Tibial artery (tissue), 4 donors: ENCODE results near the gene COL4A4.
A peak's percentile ranks its signal among the peaks of the same experiment; 100 is the strongest.
"Not testable (repeated sequence)": the region's sequence is repeated elsewhere in the genome, so short reads cannot be mapped to it uniquely, and the experiment has no call there.

Experiments used
- DNase-seq, 2 donors: peaks; one replicate each; pipeline ENCODE4 v3.0.0-alpha.2; 2019
- H3K27ac ChIP-seq, 2 donors: fragments of 200-600 bp; sonication (generic) in 1 of 2; 1 replicate in 1 of 2; 2 replicates in 1 of 2; pipeline ENCODE4 v1.5.1; 2018 to 2019; ENCODE audit warnings: mild to moderate bottlenecking in 1 of 2
- H3K27me3 ChIP-seq, 2 donors: fragments of 200-600 bp; sonication (generic) in 1 of 2; one replicate each; pipeline versions ENCODE4 v1.5.1 to v1.6.0; 2016 to 2019
- H3K36me3 ChIP-seq, 3 donors: fragments of 200-600 bp; sonication (generic) in 2 of 3; one replicate each; pipeline ENCODE4 v1.5.1; 2016 to 2019; ENCODE audit warnings: mild to moderate bottlenecking in 2 of 3
- H3K4me1 ChIP-seq, 4 donors: fragments of 200-600 bp; sonication (generic) in 2 of 4; 1 replicate in 3 of 4; 2 replicates in 1 of 4; pipeline ENCODE4 v1.5.1; 2016 to 2019
- H3K4me3 ChIP-seq, 2 donors: fragments of 200-600 bp; sonication (generic) in 1 of 2; 1 replicate in 1 of 2; 2 replicates in 1 of 2; pipeline ENCODE4 v1.5.1; 2018 to 2019; ENCODE audit warnings: mild to moderate bottlenecking in 2 of 2
- H3K9me3 ChIP-seq, 3 donors: fragments of 200-600 bp; sonication (generic) in 1 of 3; one replicate each; pipeline ENCODE4 v1.5.1; 2016 to 2019
- intact Hi-C: fragments of 100-400 bp; cut with DNase I; formaldehyde crosslinking; loops from one replicate; pipeline ENCODE4 v1.15.0; 2023; ENCODE audit warnings: low total_unique reads
- TF ChIP-seq, protein P1 (sequence below), 2 experiments: fragments of 200-600 bp in 1 of 2; fragments of 450-650 bp in 1 of 2; IDR thresholded peaks; one replicate each; pipeline ENCODE4 v1.5.1; 2017 to 2019; ENCODE audit warnings: antibody characterized with exemption in 2 of 2, mild to moderate bottlenecking in 1 of 2, moderate library complexity in 1 of 2

COL4A4 gene

DNA sequence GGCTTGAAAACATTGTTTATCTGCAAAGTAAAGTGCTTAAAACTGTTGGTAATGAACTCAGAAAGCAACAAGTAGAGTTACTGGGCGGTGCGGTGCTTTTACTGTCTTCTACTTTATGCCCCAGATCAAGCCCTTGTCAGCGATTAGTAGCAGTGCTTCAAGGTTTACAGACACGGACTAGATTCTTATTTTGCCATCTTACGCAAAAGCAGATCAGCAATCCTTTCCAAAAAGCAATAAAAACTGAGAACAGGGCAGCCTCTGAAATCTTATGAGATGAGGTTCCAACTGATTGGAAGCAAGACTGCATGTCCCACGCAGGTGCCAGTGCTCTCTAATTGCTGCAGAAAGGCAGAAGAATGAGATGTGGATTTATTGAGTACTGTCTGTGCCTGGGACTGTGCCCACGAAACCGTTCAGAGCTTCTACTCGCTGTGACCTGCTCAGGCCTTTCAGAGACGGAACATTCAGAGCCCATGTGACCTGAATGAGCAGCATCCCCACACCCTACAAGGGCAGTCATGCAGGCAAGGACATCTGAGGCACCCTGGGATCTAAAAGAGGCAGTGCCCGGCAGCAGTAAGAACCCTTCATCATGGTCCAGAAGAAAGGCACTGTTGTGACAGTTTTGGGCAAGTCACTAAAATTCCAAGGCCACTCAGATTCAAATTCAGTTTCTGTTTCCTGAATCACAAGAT, 16.1 kb upstream of the COL4A4 start:
- intact Hi-C loops, result no loop called here
- peaks cover 0 to 10% (median 0%) of the 10 kb centered on the region in 4 donors for H3K4me1 ChIP-seq
- no peaks in the 10 kb centered on the region for H3K27me3 ChIP-seq
- H3K36me3 ChIP-seq, result no peaks in the 10 kb centered on the region
- peak overlapping the region in 1 of 2 donors; percentile 24 for H3K27ac ChIP-seq
- H3K9me3 ChIP-seq, result no peaks in the 10 kb centered on the region
- TF ChIP-seq, protein P1, sequence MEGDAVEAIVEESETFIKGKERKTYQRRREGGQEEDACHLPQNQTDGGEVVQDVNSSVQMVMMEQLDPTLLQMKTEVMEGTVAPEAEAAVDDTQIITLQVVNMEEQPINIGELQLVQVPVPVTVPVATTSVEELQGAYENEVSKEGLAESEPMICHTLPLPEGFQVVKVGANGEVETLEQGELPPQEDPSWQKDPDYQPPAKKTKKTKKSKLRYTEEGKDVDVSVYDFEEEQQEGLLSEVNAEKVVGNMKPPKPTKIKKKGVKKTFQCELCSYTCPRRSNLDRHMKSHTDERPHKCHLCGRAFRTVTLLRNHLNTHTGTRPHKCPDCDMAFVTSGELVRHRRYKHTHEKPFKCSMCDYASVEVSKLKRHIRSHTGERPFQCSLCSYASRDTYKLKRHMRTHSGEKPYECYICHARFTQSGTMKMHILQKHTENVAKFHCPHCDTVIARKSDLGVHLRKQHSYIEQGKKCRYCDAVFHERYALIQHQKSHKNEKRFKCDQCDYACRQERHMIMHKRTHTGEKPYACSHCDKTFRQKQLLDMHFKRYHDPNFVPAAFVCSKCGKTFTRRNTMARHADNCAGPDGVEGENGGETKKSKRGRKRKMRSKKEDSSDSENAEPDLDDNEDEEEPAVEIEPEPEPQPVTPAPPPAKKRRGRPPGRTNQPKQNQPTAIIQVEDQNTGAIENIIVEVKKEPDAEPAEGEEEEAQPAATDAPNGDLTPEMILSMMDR (IDR thresholded peaks at IDR 0.05), result no peak
- no peak for DNase-seq
- H3K4me3 ChIP-seq, result no peak overlapping the region

DNA sequence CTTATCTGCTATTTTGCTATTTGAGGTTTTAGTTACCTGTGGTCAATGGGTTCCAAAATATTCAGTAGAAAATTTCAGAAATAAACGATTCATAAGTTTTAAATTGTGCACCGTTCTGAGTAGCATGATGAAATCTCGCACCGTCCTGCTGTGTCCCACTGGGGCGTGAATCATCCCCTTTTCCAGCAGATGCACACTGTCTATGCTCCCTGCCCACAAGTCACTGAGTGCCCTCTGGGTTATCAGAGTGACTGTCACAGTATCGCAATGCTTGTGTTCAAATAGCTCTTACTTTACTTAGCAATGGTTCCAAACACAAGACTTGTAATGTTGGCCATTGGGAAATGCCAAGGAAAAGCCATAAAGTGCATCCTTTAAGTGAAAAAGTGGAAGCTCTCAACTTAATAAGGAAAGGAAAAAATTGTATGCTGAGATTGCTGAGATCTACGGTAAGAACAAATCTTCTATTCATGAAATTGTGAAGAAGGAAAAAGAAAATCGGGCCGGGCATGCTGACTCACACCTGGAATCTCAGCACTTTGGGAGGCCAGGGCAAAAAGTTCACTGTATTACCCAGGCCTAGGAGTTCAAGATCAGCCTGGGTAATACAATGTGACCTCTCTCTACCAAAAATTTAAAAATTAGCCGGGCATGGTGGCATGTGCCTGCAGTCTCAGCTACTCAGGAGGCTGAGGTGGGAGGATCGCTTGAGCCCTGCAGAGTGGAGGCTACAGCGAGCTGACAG, 13.8 kb upstream of the COL4A4 start:
- no peaks in the 10 kb centered on the region for H3K36me3 ChIP-seq
- intact Hi-C loops, result no loop called here
- no peak overlapping the region for H3K4me3 ChIP-seq
- peaks cover 0 to 10% (median 0%) of the 10 kb centered on the region in 4 donors for H3K4me1 ChIP-seq
- H3K27me3 ChIP-seq, result no peaks in the 10 kb centered on the region
- DNase-seq, result no peak
- TF ChIP-seq, protein P1 (IDR thresholded peaks at IDR 0.05), result no peak
- H3K9me3 ChIP-seq, result no peaks in the 10 kb centered on the region
- H3K27ac ChIP-seq, result no peak overlapping the region

DNA sequence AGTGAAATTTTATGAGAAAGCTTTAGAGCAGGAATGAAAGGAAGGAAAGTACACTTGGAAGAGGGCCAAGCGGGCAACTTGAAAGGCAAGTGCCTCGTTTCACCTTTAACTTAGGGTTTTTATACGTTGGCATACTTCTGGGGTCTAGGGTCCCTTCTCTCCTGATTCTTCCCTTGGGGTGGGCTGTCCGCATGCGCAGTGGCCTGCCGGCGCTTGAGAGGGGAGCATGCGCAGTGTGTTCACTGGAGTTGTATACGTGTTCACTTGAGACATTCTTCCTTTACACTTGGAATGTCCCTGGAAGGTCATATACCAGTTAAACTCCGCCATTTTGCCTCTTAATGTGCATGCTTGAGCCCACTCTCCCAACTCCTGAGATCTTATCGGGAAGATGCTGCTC, 7.8 kb upstream of the COL4A4 start:
- H3K27me3 ChIP-seq, H3K4me1 ChIP-seq, H3K4me3 ChIP-seq, DNase-seq, intact Hi-C loops, H3K9me3 ChIP-seq, H3K36me3 ChIP-seq, H3K27ac ChIP-seq: not testable (repeated sequence)

DNA sequence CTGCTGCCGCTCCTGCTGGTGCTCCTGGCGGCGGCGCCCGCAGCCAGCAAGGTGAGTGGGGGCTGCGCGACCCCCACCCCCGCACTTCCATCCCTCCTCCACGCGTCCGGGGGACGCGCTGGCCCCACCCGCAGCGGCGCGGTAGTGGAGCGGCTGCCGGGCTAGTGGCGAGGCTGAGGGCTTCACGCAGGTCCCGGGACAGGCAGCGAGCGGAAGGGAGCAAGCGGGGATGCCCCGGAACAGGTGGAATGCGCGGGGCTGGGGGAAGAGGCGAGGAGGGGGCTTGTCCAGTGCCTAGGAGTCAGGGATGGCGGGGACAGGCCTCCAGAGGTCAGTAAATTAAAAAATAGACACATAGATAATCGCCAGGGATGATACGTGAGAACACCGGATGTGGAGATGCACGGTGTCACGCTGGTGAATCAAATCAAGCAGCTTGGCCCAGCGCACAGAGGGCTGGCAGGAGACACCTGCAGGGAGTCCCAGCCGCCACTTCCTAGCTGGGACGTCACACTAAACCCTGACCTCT, 822 bp upstream of the COL4A4 start:
- Histone ChIP-seq H3K9me3 (peaks cover 0 to 5% (median 5%) of the 10 kb centered on the region in 3 donors), H3K4me1 (peaks cover 0 to 22% (median 17%) of the 10 kb centered on the region in 4 donors), H3K4me3 (peak overlapping the region; percentile 56 to 59), H3K36me3 (no peaks in the 10 kb centered on the region), H3K27me3 (peaks cover 0 to 21% of the 10 kb centered on the region in 2 donors), H3K27ac (peak overlapping the region; percentile 44 to 72)
- TF ChIP-seq, protein P1 (IDR thresholded peaks at IDR 0.05), result no peak
- DNase-seq, result no peak
- intact Hi-C loops, result no loop called here

DNA sequence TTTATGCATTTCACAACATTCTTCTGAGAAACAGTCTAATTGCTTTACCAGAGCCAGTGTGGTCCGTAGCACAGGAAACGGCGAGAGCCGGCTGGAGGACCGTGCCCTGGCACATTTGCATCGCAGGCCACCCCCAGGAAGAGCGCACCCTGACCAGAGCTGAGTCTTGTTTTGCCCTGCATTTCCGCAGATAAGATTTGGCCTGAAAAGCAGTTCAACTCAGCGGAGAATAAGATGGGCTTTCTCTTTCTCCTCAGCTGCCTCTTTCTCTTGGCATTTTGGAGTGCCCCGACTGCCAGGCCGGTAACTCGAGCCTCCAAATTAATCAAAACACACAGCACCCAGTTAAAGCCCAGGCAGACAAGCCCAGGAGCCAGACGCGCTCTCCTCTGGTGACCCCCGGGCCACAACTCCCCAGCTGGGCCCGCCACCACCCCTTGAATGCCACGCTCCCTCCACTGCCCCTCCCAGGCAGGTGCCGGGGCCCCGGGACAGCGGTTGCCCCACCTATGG, 464 bp downstream of the COL4A4 start:
- Histone ChIP-seq H3K27ac (peak overlapping the region; percentile 44 to 72), H3K4me1 (peaks cover 0 to 22% (median 17%) of the 10 kb centered on the region in 4 donors), H3K9me3 (peaks cover 0 to 5% (median 5%) of the 10 kb centered on the region in 3 donors), H3K36me3 (no peaks in the 10 kb centered on the region), H3K27me3 (peaks cover 0 to 21% of the 10 kb centered on the region in 2 donors), H3K4me3 (peak overlapping the region; percentile 56 to 59)
- DNase-seq, result no peak
- intact Hi-C loops, result no loop called here
- TF ChIP-seq, protein P1 (IDR thresholded peaks at IDR 0.05), result no peak

DNA sequence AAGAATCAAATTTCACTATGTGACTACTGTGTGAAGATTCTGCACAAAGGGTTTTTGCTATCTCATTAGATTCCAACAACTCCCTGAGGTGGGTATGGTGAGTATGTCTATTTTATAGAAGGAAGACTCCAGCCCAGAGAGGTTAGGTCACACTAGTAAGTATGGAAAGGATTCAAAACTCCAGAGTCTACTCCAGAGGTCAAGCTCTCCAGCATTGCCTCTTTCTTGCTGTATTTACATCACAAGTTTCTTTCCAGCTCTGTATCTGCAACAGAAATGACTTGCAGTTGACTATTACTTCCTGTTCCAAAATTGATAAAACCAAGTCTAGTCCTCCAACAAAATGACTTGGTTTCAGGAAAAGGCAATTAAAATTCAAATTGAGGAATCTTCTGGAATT, 2.1 kb downstream of the COL4A4 start:
- TF ChIP-seq, protein P1 (IDR thresholded peaks at IDR 0.05), result no peak

More for the DNA sequence above, 2.1 kb downstream of the COL4A4 start:
- Histone ChIP-seq H3K27me3 (peaks cover 0 to 21% of the 10 kb centered on the region in 2 donors), H3K4me1 (peaks cover 0 to 22% (median 17%) of the 10 kb centered on the region in 4 donors), H3K27ac (no peak overlapping the region), H3K9me3 (peaks cover 0 to 2% (median 0%) of the 10 kb centered on the region in 3 donors), H3K36me3 (no peaks in the 10 kb centered on the region), H3K4me3 (no peak overlapping the region)
- no peak for DNase-seq
- intact Hi-C loops, result no loop called here
